Lung (tissue), 12 donors: ENCODE results near the gene TWIST2. TPM values are rescaled to one million over a fixed set of nuclear protein-coding genes. Genes with fewer than 3 reads are reported as not detected.

Experiments used
- ATAC-seq: fragments of 200-7000 bp; cut with Tn5 transposase; one replicate; pipeline ENCODE4 v1.9.1; 2020; ENCODE audit warnings: moderate number of reproducible peaks; ENCODE audit not compliant: insufficient read depth, low FRiP score
- DNase-seq, 3 donors: peaks; one replicate each; pipeline ENCODE4 v3.0.0-alpha.2; 2013 to 2017
- H3K27ac ChIP-seq, 2 donors: one replicate each; pipeline ENCODE4 v1.5.1; 2013; ENCODE audit warnings: mild to moderate bottlenecking in 2 of 2, moderate library complexity in 2 of 2, control low read depth in 1 of 2, inconsistent platforms in 1 of 2, low read depth in 1 of 2, low read length in 1 of 2
- H3K27me3 ChIP-seq, 3 donors: one replicate each; pipeline ENCODE4 v1.5.1; 2013; ENCODE audit warnings: low read length in 2 of 3; ENCODE audit not compliant: control insufficient read depth in 3 of 3, insufficient read depth in 3 of 3
- H3K36me3 ChIP-seq, 4 donors: one replicate each; pipeline ENCODE4 v1.5.1; 2013; ENCODE audit warnings: low read length in 4 of 4, mild to moderate bottlenecking in 1 of 4, moderate library complexity in 1 of 4; ENCODE audit not compliant: control insufficient read depth in 4 of 4, insufficient read depth in 4 of 4
- H3K4me1 ChIP-seq, 5 donors: one replicate each; pipeline ENCODE4 v1.5.1; 2013; ENCODE audit warnings: low read length in 5 of 5, mild to moderate bottlenecking in 2 of 5, moderate library complexity in 1 of 5; ENCODE audit not compliant: control insufficient read depth in 5 of 5, insufficient read depth in 5 of 5
- H3K4me3 ChIP-seq: one replicate; pipeline ENCODE4 v1.5.1; 2013; ENCODE audit warnings: mild to moderate bottlenecking, control low read depth, moderate library complexity
- H3K9ac ChIP-seq, 2 donors: one replicate each; pipeline ENCODE4 v1.5.1; 2013; ENCODE audit warnings: low read length in 2 of 2, control low read depth in 1 of 2; ENCODE audit not compliant: insufficient read depth in 1 of 2
- H3K9me3 ChIP-seq, 4 donors: one replicate each; pipeline ENCODE4 v1.5.1; 2013; ENCODE audit warnings: low read length in 3 of 4, mild to moderate bottlenecking in 1 of 4, moderate library complexity in 1 of 4; ENCODE audit not compliant: control insufficient read depth in 4 of 4, insufficient read depth in 3 of 4
- WGBS, 2 donors: extraction: QIAGEN DNeasy Blood & Tissue Kit; methylation state at CpG; one replicate each; pipeline ENCODE4 v1.1.7; 2013; 5-methylcytosine and 5-hydroxymethylcytosine counted together
- polyA plus RNA-seq, 2 donors: library from polyadenylated mRNA; stranded (reverse); fragments of 200-250 nt; gene quantifications; one replicate each; pipeline ENCODE4 v1.2.1, GENCODE V29; 2013
- total RNA-seq, 2 donors: library from RNA; depleted of rRNA in 1 of 2; stranded (reverse); fragments of >200 nt in 1 of 2; gene quantifications; one replicate each; pipeline ENCODE4 v1.2.1, GENCODE V29; 2014 to 2021
- TF ChIP-seq, protein P1 (sequence below): IDR thresholded peaks from 2 replicates; pipeline ENCODE4 v1.5.1; 2012; ENCODE audit warnings: mild to moderate bottlenecking; ENCODE audit errors: control extremely low read depth, extremely low read depth
- donor health status: control.
- donor health status: control.
- donor health status: Bipolar disorder and iron deficiency.
- donor health status: healthy.
- donor health status: DM: yes; HTN: yes; CAD: no.

Gene TWIST2
- total and polyA plus RNA-seq, 4 donors, result 10.1 to 14.8 (median 11.7) TPM

DNA sequence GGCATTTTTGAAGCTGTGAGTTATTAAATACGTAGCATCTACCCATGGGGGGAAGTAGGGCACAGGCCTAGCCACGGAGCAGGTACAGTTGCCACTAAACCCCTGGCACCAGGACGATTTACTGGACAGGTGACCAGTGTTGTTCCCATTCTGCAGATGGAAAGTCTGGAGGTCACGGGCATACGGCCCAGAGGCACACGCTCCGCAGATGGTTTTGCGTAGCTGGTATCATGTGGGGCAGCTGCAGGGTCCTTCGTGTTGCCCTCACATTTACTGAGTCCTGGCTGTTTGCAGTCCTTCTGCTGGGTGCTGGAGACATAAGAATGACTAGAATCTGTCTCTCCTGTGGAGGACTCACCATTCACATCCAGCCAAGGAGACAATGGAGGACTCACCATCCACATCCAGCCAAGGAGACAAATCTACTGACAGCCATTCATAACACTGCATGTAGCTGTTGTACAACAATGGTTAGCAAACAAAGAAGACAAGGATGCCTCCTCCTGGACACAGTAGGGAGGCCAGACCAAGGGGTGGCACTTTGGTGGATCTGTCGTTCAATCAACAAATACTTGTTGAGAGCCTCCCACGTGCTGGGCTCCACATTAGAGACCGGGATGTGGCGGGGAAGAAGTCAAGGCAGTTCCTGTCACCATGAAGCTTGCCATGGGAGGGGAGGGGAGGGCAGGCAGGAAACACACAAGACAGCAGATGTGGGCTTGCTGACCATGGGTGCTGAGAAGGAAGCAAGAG, 24.9 kb downstream of the TWIST2 start:
- H3K9me3 ChIP-seq, result no peaks in the 10 kb centered on the region

DNA sequence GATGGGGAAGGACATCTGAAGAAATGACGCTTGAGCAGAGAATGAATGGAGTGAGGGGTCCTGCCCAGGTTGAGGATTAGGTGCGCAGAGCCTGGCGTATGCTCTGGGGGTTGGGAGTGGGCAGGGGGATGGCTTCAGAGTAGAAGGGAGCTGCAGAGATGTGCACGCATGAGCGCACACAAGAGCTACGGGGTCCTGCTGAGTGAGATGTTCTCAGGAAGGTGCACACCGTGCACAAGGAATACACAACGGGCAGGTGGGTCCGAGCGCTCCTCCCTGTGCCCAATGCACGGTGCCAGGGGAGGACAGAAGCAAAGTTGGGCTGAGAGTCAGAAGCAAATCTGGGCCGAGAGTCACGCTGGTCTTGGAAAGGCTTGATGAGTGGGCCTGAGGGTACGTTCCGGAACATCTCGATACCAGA, 25.5 kb downstream of the TWIST2 start:
- no peak overlapping the region for H3K27ac ChIP-seq
- no peak overlapping the region for H3K9ac ChIP-seq
- 93 to 94% methylated on average over 16 of the region's 16 CpGs for WGBS, 2 donors
- H3K27me3 ChIP-seq, result peaks cover 0 to 3% (median 0%) of the 10 kb centered on the region in 3 donors
- TF ChIP-seq, protein P1, sequence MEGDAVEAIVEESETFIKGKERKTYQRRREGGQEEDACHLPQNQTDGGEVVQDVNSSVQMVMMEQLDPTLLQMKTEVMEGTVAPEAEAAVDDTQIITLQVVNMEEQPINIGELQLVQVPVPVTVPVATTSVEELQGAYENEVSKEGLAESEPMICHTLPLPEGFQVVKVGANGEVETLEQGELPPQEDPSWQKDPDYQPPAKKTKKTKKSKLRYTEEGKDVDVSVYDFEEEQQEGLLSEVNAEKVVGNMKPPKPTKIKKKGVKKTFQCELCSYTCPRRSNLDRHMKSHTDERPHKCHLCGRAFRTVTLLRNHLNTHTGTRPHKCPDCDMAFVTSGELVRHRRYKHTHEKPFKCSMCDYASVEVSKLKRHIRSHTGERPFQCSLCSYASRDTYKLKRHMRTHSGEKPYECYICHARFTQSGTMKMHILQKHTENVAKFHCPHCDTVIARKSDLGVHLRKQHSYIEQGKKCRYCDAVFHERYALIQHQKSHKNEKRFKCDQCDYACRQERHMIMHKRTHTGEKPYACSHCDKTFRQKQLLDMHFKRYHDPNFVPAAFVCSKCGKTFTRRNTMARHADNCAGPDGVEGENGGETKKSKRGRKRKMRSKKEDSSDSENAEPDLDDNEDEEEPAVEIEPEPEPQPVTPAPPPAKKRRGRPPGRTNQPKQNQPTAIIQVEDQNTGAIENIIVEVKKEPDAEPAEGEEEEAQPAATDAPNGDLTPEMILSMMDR, result no peak
- H3K36me3 ChIP-seq, result no peaks in the 10 kb centered on the region
- H3K9me3 ChIP-seq, result no peaks in the 10 kb centered on the region
- H3K4me3 ChIP-seq, result no peak overlapping the region
- ATAC-seq, result no peak
- H3K4me1 ChIP-seq, result peaks cover 0 to 9% (median 3%) of the 10 kb centered on the region in 5 donors
- no peak for DNase-seq

More for the DNA sequence above, 24.9 kb downstream of the TWIST2 start:
- no peak overlapping the region for H3K27ac ChIP-seq
- H3K4me1 ChIP-seq, result peaks cover 0 to 12% (median 3%) of the 10 kb centered on the region in 5 donors
- no peak overlapping the region for H3K9ac ChIP-seq
- no peak overlapping the region for H3K4me3 ChIP-seq
- no peak for ATAC-seq
- TF ChIP-seq, protein P1, result no peak
- DNase-seq, result no peak
- 82 to 86% methylated on average over 13 of the region's 13 CpGs for WGBS, 2 donors
- no peaks in the 10 kb centered on the region for H3K36me3 ChIP-seq
- H3K27me3 ChIP-seq, result peaks cover 0 to 3% (median 0%) of the 10 kb centered on the region in 3 donors

DNA sequence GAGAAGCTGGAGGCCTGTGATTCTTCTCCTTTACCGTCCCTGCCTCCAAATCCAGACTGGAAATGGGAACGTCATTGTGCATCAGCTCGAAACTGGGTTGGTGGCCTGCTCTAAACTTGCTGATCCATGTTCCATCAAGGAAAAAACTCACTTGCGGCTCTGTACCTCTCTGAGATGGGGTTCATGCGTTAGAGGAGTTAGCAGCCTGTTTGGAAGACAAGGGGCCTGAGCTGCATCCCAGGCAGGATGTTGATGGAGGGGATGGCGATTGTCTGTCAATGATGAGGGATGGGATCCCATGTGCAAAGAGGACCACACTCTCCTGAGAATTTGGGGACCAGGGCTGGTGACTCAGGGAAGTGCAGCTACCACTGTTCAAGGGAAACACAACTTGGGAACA, 26.0 kb downstream of the TWIST2 start:
- WGBS, 2 donors, result 91 to 93% methylated on average over 6 of the region's 6 CpGs
- Histone ChIP-seq H3K4me1 (peaks cover 0 to 5% (median under 1%) of the 10 kb centered on the region in 5 donors), H3K36me3 (no peaks in the 10 kb centered on the region), H3K27ac (no peak overlapping the region), H3K9ac (no peak overlapping the region), H3K9me3 (no peaks in the 10 kb centered on the region), H3K27me3 (peaks cover 0 to 3% (median 0%) of the 10 kb centered on the region in 3 donors), H3K4me3 (no peak overlapping the region)
- no peak for DNase-seq
- no peak for ATAC-seq
- TF ChIP-seq, protein P1, result no peak
